OCI-LY3 (cell line): ENCODE data around the gene SDK2.

ENCODE experiments used
- H2AFZ ChIP-seq: fragments of 200-600, 300-600 bp; shearing (Covaris generic); 2 replicates; pipeline ENCODE4 v1.6.0; 2014; ENCODE audit warnings: antibody characterized with exemption, low read depth, low read length
- H3K27ac ChIP-seq: fragments of 200-600, 300-600 bp; sonication (generic); 2 replicates; pipeline ENCODE4 v1.5.1; 2014; ENCODE audit warnings: mild to moderate bottlenecking, low read length, moderate library complexity, mixed read lengths
- H3K27me3 ChIP-seq: fragments of 200-600, 300-600 bp; sonication (generic); 2 replicates; pipeline ENCODE4 v1.6.1; 2014; ENCODE audit warnings: low read depth, low read length, mixed read lengths
- H3K36me3 ChIP-seq: fragments of 200-600, 300-600 bp; sonication (generic); replicated peaks from 2 replicates; pipeline ENCODE3; 2014; ENCODE audit warnings: low read depth, low read length, mixed read lengths
- H3K4me1 ChIP-seq: fragments of 300-600, 200-600 bp; sonication (generic); 2 replicates; pipeline ENCODE4 v1.6.1; 2014; ENCODE audit warnings: low read length, mixed read lengths
- H3K4me2 ChIP-seq: fragments of 200-600, 300-600 bp; sonication (generic); 2 replicates; pipeline ENCODE4 v1.6.1; 2014; ENCODE audit warnings: low read length, mixed read lengths
- H3K4me3 ChIP-seq: fragments of 300-600, 200-600 bp; sonication (generic); 2 replicates; pipeline ENCODE4 v1.5.1; 2014; ENCODE audit warnings: antibody characterized with exemption, mild to moderate bottlenecking, low read length, moderate library complexity
- H3K79me2 ChIP-seq: fragments of 300-600, 200-600 bp; shearing (Covaris generic); 2 replicates; pipeline ENCODE4 v1.6.1; 2014; ENCODE audit warnings: mild to moderate bottlenecking, low read length, mixed read lengths
- H3K9ac ChIP-seq: fragments of 300-600, 200-600 bp; shearing (Covaris generic); 2 replicates; pipeline ENCODE4 v1.6.0; 2014; ENCODE audit warnings: mild to moderate bottlenecking, low read length, moderate library complexity
- H3K9me3 ChIP-seq: fragments of 200-600, 300-600 bp; shearing (Covaris generic); 2 replicates; pipeline ENCODE4 v1.6.1; 2014; ENCODE audit warnings: low read length, mixed read lengths; ENCODE audit not compliant: insufficient read depth
- H4K20me1 ChIP-seq: fragments of 200-600, 300-600 bp; sonication (generic); 2 replicates; pipeline ENCODE4 v1.6.1; 2016; ENCODE audit warnings: low read length, mixed read lengths; ENCODE audit not compliant: insufficient read depth
- EZH2phosphoT487 ChIP-seq: fragments of 200-600 bp; shearing (Covaris generic); IDR thresholded peaks from 2 replicates; pipeline ENCODE4 v1.6.1; 2018; ENCODE audit warnings: antibody characterized with exemption, mixed run types, low read depth
- TF ChIP-seq, protein P1 (sequence below): fragments of 200-600, 300-600 bp; sonication (generic); IDR thresholded peaks from 2 replicates; pipeline ENCODE4 v1.5.1; 2014; ENCODE audit warnings: antibody characterized with exemption, low read length, low read depth

The SDK2 gene

DNA sequence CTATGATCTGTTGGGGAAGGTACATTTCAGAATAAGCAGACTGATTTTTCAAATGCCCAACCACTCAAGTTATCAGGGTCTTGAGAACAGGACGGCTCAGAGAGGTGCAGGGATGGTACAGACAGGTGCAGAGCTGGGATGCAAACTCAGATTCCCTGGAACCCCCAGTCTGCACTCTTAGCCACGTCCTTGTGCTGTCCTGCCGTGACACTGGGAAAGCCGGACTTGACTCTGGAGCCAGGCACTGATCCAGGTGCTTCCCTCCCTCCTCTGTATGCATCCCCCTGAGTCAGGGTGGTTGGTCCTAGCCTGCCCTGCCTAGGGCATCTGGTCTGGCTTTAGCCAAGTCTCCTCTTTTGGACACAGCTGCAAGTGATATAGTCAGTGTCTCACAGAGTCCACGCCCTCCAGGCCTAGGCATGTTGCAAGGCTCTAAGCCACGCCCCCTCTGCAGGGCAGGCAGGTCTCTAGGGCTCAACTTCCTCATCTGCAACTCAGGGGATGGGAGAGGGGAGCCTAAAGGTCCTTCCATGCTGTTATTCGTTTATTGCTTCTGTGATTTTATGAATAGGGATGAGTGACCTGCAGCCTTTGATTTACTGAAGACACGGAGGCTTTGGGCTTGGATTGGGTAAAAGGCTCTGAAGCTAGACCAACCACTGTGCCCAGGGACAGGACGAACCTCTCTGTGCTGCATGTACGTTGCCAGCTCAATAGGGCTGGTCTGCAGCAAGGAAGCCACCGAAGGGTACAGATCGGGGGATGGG is 97.3 kb downstream of the SDK2 start:
- Histone ChIP-seq H3K4me1 (no peaks in the 10 kb centered on the region), H3K4me2 (no peak overlapping the region), H3K4me3 (no peak overlapping the region), H3K79me2 (no peaks in the 10 kb centered on the region), H2AFZ (no peak overlapping the region), H3K36me3 (no peaks in the 10 kb centered on the region), H4K20me1 (no peaks in the 10 kb centered on the region), H3K27ac (no peak overlapping the region), H3K9me3 (no peaks in the 10 kb centered on the region), H3K27me3 (peaks cover 16% of the 10 kb centered on the region), H3K9ac (no peak overlapping the region)
- TF ChIP-seq, protein P1, sequence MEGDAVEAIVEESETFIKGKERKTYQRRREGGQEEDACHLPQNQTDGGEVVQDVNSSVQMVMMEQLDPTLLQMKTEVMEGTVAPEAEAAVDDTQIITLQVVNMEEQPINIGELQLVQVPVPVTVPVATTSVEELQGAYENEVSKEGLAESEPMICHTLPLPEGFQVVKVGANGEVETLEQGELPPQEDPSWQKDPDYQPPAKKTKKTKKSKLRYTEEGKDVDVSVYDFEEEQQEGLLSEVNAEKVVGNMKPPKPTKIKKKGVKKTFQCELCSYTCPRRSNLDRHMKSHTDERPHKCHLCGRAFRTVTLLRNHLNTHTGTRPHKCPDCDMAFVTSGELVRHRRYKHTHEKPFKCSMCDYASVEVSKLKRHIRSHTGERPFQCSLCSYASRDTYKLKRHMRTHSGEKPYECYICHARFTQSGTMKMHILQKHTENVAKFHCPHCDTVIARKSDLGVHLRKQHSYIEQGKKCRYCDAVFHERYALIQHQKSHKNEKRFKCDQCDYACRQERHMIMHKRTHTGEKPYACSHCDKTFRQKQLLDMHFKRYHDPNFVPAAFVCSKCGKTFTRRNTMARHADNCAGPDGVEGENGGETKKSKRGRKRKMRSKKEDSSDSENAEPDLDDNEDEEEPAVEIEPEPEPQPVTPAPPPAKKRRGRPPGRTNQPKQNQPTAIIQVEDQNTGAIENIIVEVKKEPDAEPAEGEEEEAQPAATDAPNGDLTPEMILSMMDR, result no peak
- no peak for TF ChIP-seq EZH2phosphoT487

DNA sequence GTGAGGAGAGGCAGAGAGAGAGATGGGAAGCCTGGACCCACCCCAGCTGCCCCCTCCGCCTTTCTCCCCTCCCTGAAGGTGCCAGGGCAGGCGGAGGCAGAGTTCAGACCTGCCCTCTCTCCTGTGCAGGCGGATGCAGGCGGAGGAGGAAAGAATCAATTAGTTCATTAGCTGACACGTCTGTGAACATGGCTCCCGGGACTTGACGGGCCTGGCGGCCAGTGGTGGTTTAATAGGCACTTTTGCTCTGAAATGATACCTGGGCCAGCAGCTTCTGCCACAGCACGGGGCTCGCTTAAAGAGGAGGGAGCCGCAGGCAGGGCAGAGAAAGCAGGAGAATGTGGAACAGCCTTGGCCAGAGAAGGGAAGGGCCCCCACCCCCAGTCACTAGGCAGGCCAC is 98.1 kb downstream of the SDK2 start:
- Histone ChIP-seq H3K9ac (no peak overlapping the region), H2AFZ (no peak overlapping the region), H3K9me3 (no peaks in the 10 kb centered on the region), H3K27ac (no peak overlapping the region), H3K79me2 (no peaks in the 10 kb centered on the region), H3K4me2 (no peak overlapping the region), H3K4me1 (no peaks in the 10 kb centered on the region), H3K36me3 (no peaks in the 10 kb centered on the region), H3K4me3 (no peak overlapping the region), H4K20me1 (no peaks in the 10 kb centered on the region), H3K27me3 (peaks cover 16% of the 10 kb centered on the region)
- TF ChIP-seq EZH2phosphoT487, result no peak
- TF ChIP-seq, protein P1, result no peak

DNA sequence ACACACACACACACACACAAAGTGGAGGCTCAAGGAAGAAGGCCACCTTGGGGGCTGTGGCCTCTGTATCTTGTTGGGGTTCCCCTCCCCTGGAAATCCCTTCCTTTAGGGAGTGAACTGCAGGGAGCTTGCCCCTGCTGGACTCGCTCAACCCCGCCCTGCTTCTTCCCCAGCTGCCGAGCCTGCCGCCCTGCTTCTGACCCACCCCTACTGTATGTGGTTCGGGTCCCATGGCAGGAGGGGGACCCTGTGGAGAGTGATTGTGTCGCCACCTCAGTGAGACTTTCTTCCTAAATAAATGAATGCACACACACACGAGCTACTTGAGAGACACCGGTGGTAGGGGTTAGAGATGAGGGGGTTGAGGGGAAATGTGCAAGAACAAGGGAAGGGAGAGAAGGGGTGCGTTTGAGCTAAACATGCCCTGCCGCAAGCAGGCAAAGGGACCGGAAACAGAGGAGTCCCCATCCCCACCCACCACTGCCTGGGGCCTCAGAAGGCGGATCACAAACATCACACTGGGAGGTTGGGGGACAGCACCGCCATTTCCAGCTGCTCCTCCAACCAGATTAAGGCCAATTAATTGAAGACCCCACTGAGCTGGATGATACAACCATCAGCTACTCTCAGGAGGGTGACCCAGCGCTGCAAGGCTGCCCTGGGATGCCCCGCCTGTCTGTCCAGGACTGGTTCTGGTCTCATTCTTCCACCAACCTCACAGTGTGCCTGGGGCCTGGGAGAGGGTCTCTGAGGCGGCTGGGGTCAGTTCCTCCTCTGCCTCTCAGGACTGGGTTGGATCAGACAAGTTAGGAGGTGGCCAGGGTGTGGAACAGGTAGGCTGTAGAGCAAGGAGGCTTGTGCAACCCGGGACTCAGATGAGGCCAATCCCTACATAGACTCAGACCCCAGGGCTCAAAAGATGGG is 98.9 kb downstream of the SDK2 start:
- no peaks in the 10 kb centered on the region for H3K9me3 ChIP-seq

More for the DNA sequence above, 98.9 kb downstream of the SDK2 start:
- H3K4me2 ChIP-seq, result no peak overlapping the region
- no peaks in the 10 kb centered on the region for H3K4me1 ChIP-seq
- no peaks in the 10 kb centered on the region for H4K20me1 ChIP-seq
- H3K36me3 ChIP-seq, result no peaks in the 10 kb centered on the region
- no peaks in the 10 kb centered on the region for H3K79me2 ChIP-seq
- peaks cover 16% of the 10 kb centered on the region for H3K27me3 ChIP-seq
- TF ChIP-seq, protein P1, result no peak
- no peak for TF ChIP-seq EZH2phosphoT487
- no peak overlapping the region for H3K27ac ChIP-seq
- no peak overlapping the region for H3K9ac ChIP-seq
- no peak overlapping the region for H2AFZ ChIP-seq
- H3K4me3 ChIP-seq, result no peak overlapping the region
